OCI-LY7 (cell line): Measurements from ENCODE around the gene HASPIN. TPM values are rescaled to one million over a fixed set of nuclear protein-coding genes. Genes with fewer than 3 reads are reported as not detected.

Experiments used
- BruUV-seq: library from RNA; stranded (reverse); fragments of 400-500 nt; replicated peaks from 2 replicates; lab custom pipeline; 2021; lab: Mats Ljungman, UMichigan
- CTCF ChIA-PET: fragments of 300-600 bp; sonication (Branson Sonifier 250); formaldehyde crosslinking; loops from one replicate; lab custom pipeline; 2022; ENCODE audit warnings: antibody characterized with exemption; ENCODE audit not compliant: unreplicated experiment; lab: Charles Lee
- POLR2A ChIA-PET: fragments of 300-600 bp; sonication (Branson Sonifier 250); formaldehyde crosslinking; loops from one replicate; lab custom pipeline; 2022; ENCODE audit warnings: antibody characterized with exemption; lab: Charles Lee
- DNase-seq: peaks from one replicate; pipeline ENCODE4 v3.0.0-alpha.2; 2015; ENCODE audit warnings: low spot score
- H2AFZ ChIP-seq: fragments of 200-600 bp; sonication (generic), shearing (Covaris generic); 2 replicates; pipeline ENCODE4 v1.6.1; 2014; ENCODE audit warnings: mild to moderate bottlenecking, antibody characterized with exemption, low read length, moderate library complexity
- H3K27ac ChIP-seq: fragments of 200-600 bp; sonication (generic); 2 replicates; pipeline ENCODE4 v1.5.1; 2014; ENCODE audit warnings: mixed run types, low read depth, mild to moderate bottlenecking, moderate library complexity, low read length, inconsistent platforms; ENCODE audit not compliant: poor library complexity, severe bottlenecking
- H3K36me3 ChIP-seq: fragments of 200-600 bp; sonication (generic); 2 replicates; pipeline ENCODE4 v1.6.1; 2014; ENCODE audit warnings: mild to moderate bottlenecking, antibody characterized with exemption, low read length, moderate library complexity, mixed read lengths; ENCODE audit not compliant: insufficient read depth
- H3K4me1 ChIP-seq: fragments of 200-600 bp; sonication (generic); 2 replicates; pipeline ENCODE4 v1.5.1; 2014; ENCODE audit warnings: mild to moderate bottlenecking, low read length; ENCODE audit not compliant: insufficient read depth, poor library complexity, severe bottlenecking
- H3K4me2 ChIP-seq: fragments of 200-600 bp; sonication (generic); 2 replicates; pipeline ENCODE4 v1.6.1; 2014; ENCODE audit warnings: mild to moderate bottlenecking, low read length
- H3K4me3 ChIP-seq: fragments of 200-600 bp; sonication (generic); 2 replicates; pipeline ENCODE4 v1.5.1; 2014; ENCODE audit warnings: mild to moderate bottlenecking, low read depth, low read length; ENCODE audit not compliant: poor library complexity, severe bottlenecking
- H3K79me2 ChIP-seq: fragments of 200-600 bp; sonication (generic); 2 replicates; pipeline ENCODE4 v1.6.1; 2016; ENCODE audit warnings: low read depth, mild to moderate bottlenecking, low read length, moderate library complexity, mixed read lengths; ENCODE audit not compliant: insufficient read depth
- H3K9me2 ChIP-seq: fragments of 200-600 bp; sonication (generic); 2 replicates; pipeline ENCODE4 v1.6.1; 2016; ENCODE audit warnings: mild to moderate bottlenecking, low read length, mixed read lengths; ENCODE audit not compliant: insufficient read depth
- H3K9me3 ChIP-seq: fragments of 200-600 bp; sonication (generic); 2 replicates; pipeline ENCODE4 v1.6.1; 2014; ENCODE audit warnings: mild to moderate bottlenecking, mixed run types, low read length, mixed read lengths
- H4K20me1 ChIP-seq: fragments of 200-600 bp; sonication (generic); 2 replicates; pipeline ENCODE4 v1.6.1; 2014; ENCODE audit warnings: mild to moderate bottlenecking, antibody characterized with exemption, low read length, moderate library complexity, mixed read lengths; ENCODE audit not compliant: insufficient read depth
- EZH2phosphoT487 ChIP-seq: fragments of 200-600 bp; sonication (generic); IDR thresholded peaks from 2 replicates; pipeline ENCODE4 v1.6.1; 2018; ENCODE audit warnings: low read depth, borderline replicate concordance, mild to moderate bottlenecking, mixed run types, antibody characterized with exemption, low read length, moderate library complexity, mixed read lengths
- intact Hi-C: fragments of 100-400 bp; cut with micrococcal nuclease; formaldehyde crosslinking; loops from one replicate; pipeline ENCODE4 v1.10.0; 2022; ENCODE audit not compliant: unreplicated experiment
- total RNA-seq, 2 experiments: library from RNA; depleted of rRNA in 1 of 2; stranded (reverse); fragments of >200 nt in 1 of 2; shearing (Covaris generic) in 1 of 2; gene quantifications; 2 replicates each; pipeline ENCODE4 v1.2.3, GENCODE V29; 2014 to 2022
- TF ChIP-seq, protein P1 (sequence below): fragments of 200-600 bp; sonication (generic); conservative IDR thresholded peaks from 2 replicates; pipeline ENCODE4 v1.5.1; 2014; ENCODE audit warnings: mild to moderate bottlenecking, antibody characterized with exemption, low read length, moderate library complexity, mixed read lengths

HASPIN gene
- total RNA-seq, 2 experiments from 2014 or later, result 66.2 to 88.6 TPM

DNA sequence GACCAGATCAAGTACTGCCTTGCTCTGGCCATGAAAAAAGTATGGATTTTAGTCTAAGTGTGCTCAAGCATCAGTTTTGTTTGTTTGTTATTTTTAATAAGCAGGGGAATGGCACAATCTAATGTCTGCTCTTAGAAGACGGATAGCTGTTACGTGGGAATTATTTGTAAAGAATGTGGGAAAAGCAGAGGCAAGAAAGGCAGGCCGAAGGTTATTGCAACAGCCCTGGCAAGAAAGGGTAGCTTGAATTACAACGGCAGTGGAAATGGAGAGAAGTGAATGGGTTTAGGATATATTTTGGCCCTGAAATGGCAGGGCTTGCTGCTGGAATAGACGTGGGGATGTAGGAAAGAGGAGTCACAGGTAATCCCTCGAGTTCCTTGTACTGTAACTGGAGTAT lies 987 bp upstream of the HASPIN start:
- peak overlapping the region; percentile 97 for H3K4me3 ChIP-seq

DNA sequence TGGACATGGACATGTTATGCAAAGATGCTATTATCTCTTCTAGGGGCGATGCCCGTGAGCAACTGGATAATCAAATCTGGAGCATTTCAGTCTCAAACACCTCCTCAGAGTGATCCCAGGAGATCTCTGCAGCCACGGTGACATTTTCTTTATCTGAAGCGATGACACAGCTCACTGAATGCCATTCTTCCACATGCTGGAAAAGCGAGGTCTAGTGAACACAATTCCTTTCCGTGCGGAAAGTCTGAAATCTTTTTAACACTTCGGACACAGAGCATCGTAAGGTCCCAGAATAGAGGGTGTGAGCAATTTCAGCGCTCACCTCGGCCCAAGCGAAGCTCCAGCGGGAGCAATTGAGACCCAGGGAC lies 531 bp upstream of the HASPIN start:
- Histone ChIP-seq H3K27ac (peak overlapping the region; percentile 70), H3K9me2 (no peaks in the 10 kb centered on the region), H3K9me3 (no peaks in the 10 kb centered on the region), H3K4me2 (peak overlapping the region; percentile 90), H2AFZ (peak overlapping the region; percentile 36), H3K36me3 (peaks cover 63% of the 10 kb centered on the region), H3K4me3 (peak overlapping the region; percentile 97), H3K4me1 (peaks cover 68% of the 10 kb centered on the region), H4K20me1 (peaks cover 26% of the 10 kb centered on the region), H3K79me2 (peaks cover 90% of the 10 kb centered on the region)
- intact Hi-C loops, result loop anchor here (1.0 kb wide), 2 partner anchors 12 to 30 kb away; no protein-coding TSS in a partner anchor
- TSS peak; percentile 77 for BruUV-seq
- POLR2A ChIA-PET, result interaction anchor here (0.9 to 2.9 kb wide), 6 partner anchors 11 to 84 kb away, joined by 3 to 22 read pairs (median 6); partner anchors contain the start of gene P2RX5
- DNase-seq, result peak; percentile 33
- no peak for TF ChIP-seq EZH2phosphoT487
- TF ChIP-seq, protein P1, sequence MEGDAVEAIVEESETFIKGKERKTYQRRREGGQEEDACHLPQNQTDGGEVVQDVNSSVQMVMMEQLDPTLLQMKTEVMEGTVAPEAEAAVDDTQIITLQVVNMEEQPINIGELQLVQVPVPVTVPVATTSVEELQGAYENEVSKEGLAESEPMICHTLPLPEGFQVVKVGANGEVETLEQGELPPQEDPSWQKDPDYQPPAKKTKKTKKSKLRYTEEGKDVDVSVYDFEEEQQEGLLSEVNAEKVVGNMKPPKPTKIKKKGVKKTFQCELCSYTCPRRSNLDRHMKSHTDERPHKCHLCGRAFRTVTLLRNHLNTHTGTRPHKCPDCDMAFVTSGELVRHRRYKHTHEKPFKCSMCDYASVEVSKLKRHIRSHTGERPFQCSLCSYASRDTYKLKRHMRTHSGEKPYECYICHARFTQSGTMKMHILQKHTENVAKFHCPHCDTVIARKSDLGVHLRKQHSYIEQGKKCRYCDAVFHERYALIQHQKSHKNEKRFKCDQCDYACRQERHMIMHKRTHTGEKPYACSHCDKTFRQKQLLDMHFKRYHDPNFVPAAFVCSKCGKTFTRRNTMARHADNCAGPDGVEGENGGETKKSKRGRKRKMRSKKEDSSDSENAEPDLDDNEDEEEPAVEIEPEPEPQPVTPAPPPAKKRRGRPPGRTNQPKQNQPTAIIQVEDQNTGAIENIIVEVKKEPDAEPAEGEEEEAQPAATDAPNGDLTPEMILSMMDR, result 0 out of 2 replicates have a peak, but pooled peaks have one; percentile 35
- CTCF ChIA-PET, result no interaction called here

More for the DNA sequence above, 987 bp upstream of the HASPIN start:
- TF ChIP-seq EZH2phosphoT487, result no peak
- TF ChIP-seq, protein P1, result no peak
- DNase-seq, result no peak
- peaks cover 22% of the 10 kb centered on the region for H4K20me1 ChIP-seq
- H3K79me2 ChIP-seq, result peaks cover 89% of the 10 kb centered on the region
- H3K9me2 ChIP-seq, result no peaks in the 10 kb centered on the region
- peak overlapping the region; percentile 90 for H3K4me2 ChIP-seq
- ChIA-PET POLR2A (interaction anchor here (0.9 to 2.9 kb wide), 7 partner anchors 10 to 84 kb away, joined by 3 to 22 read pairs (median 4); partner anchors contain the start of gene P2RX5), CTCF (interaction anchor here (0.6 kb wide), 1 partner anchor 135 kb away, joined by 6 read pairs; no protein-coding TSS in a partner anchor)
- H3K9me3 ChIP-seq, result no peaks in the 10 kb centered on the region
- H3K36me3 ChIP-seq, result peaks cover 63% of the 10 kb centered on the region
- intact Hi-C loops, result loop anchor here (1.0 kb wide), 2 partner anchors 11 to 29 kb away; no protein-coding TSS in a partner anchor
- H3K4me1 ChIP-seq, result peaks cover 68% of the 10 kb centered on the region
- H2AFZ ChIP-seq, result no peak overlapping the region
- no TSS peak for BruUV-seq
- peak overlapping the region; percentile 70 for H3K27ac ChIP-seq

DNA sequence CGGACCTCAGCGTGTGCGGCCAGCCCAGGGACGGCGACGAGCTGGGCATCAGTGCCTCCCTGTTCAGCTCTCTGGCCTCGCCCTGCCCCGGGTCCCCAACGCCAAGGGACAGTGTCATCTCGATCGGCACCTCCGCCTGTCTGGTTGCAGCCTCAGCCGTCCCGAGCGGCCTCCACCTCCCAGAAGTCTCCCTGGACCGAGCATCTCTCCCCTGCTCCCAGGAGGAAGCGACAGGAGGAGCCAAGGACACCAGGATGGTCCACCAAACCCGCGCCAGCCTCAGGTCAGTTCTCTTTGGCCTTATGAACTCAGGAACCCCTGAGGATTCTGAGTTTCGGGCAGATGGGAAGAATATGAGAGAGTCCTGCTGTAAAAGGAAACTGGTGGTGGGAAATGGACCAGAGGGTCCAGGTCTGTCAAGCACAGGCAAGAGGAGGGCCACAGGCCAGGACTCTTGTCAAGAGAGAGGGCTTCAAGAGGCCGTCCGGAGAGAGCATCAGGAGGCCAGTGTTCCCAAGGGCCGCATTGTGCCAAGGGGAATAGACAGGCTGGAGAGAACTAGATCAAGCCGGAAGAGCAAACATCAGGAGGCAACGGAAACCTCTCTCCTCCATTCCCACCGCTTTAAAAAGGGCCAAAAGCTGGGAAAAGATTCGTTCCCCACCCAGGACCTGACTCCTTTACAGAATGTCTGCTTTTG lies 825 bp downstream of the HASPIN start:
- POLR2A ChIA-PET, result interaction anchor here (0.6 to 2.9 kb wide), 2 partner anchors 29 to 133 kb away, joined by 4 to 22 read pairs; partner anchors contain the start of gene P2RX5
- Histone ChIP-seq H3K4me2 (peak overlapping the region; percentile 88), H3K9me3 (no peaks in the 10 kb centered on the region), H3K9me2 (no peaks in the 10 kb centered on the region), H3K79me2 (peaks cover 90% of the 10 kb centered on the region), H3K27ac (peak overlapping the region; percentile 70), H3K4me1 (peaks cover 60% of the 10 kb centered on the region), H3K36me3 (peaks cover 64% of the 10 kb centered on the region), H4K20me1 (peaks cover 32% of the 10 kb centered on the region), H3K4me3 (peak overlapping the region; percentile 97), H2AFZ (no peak overlapping the region)
- intact Hi-C loops, result no loop called here
- CTCF ChIA-PET, result no interaction called here
- TF ChIP-seq, protein P1, result no peak
- no peak for TF ChIP-seq EZH2phosphoT487
- no TSS peak for BruUV-seq
- DNase-seq, result no peak
